GM03348 (cell line): Measurements from ENCODE around the gene DYNLL1.
"Not testable (repeated sequence)": the region's sequence is repeated elsewhere in the genome, so short reads cannot be mapped to it uniquely, and the experiment has no call there.

ENCODE experiments used
- DNase-seq: peaks from one replicate; pipeline ENCODE4 v3.0.0; 2012; ENCODE audit warnings: low spot score

Gene DYNLL1

DNA sequence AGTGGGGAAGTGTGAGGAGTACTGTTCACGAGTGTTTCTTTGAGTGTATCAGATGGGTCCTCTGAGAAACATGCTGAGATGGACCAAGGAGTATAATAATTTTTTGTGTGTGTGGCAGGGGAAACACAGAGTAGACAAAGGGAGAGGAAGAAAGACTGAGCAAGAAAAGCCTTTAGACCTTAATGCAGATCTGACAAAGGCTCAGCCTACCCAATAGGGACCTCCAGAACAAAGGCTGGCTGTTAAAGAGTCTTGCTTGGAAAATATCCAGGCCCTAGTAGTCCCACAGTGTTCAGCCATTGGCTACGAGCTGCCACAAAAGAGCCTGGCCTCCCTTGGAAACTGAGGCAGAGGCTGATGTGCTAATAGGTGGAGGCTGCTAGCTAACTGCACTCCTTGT, 19.6 kb downstream of the DYNLL1 start:
- DNase-seq, result no peak

DNA sequence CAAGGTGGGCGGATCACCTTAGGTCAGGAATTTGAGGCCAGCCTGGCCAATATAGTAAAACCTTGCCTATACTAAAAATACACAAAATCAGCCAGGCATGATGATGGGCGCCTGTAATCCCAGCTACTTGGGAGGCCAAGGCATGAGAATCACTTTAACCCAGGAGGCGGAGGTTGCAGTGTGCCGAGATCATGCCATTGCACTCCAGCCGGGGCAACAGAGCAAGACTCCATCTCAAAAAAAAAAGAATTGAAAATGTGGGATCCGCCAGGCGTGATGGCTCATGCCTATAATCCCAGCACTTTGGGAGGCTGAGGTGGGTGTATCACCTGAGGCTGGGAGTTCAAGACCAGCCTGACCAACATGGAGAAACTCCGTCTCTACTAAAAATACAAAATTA, 23.4 kb downstream of the DYNLL1 start:
- not testable (repeated sequence) for DNase-seq

GRCh38 chr12:120522568-120522967, 26.7 kb downstream of the DYNLL1 start:
- DNase-seq, result no peak

GRCh38 chr12:120528861-120529525, 33.1 kb downstream of the DYNLL1 start, which contains the start of gene COQ5:
TSS of gene COQ5 (minus strand) at chr12:120529158. CDS start at chr12:120529141, 17 bp downstream.
- peak; percentile 92 for DNase-seq

GRCh38 chr12:120529641-120530417, 33.9 kb downstream of the DYNLL1 start:
- peak; percentile 56 for DNase-seq

DNA sequence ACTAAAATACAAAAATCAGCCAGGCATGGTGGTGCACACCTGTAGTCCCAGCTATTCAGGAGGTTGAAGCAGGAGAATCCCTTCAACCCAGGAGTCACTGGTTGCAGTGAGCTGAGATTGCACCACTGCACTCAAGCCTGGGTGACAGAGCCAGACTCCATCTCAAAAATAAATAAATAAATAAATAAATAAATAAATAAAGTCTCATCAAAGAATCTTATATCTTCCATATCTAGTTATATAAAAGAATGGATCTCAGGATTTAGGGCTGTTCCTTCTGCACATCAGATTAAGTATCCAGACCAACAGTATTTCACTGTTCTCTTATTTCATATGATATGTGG, 34.5 kb downstream of the DYNLL1 start:
- not testable (repeated sequence) for DNase-seq

GRCh38 chr12:120532701-120533238, 36.9 kb downstream of the DYNLL1 start:
- DNase-seq, result no peak

DNA sequence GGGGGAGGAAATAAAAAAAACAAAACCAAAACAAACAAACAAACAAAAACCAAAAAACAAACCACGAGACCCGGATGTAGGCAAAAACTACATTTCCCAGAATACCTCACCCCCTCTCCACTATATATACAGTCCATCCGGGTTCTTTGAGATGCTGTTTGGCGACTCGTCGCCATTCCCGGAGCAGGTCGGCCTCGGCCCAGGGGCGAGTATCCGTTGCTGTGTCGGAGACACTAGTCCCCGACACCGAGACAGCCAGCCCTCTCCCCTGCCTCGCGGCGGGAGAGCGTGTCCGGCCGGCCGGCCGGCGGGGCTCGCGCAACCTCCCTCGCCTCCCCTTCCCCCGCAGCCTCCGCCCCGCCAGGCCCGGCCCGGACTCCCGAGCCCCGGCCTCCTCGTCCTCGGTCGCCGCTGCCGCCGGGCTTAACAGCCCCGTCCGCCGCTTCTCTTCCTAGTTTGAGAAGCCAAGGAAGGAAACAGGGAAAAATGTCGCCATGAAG, 38.3 kb downstream of the DYNLL1 start, which contains the start of gene RNF10:
Gene RNF10 (plus strand): TSS at position 154 of the 500 bp plus-strand sequence. CDS start 456 bp downstream, outside the sequence.
- DNase-seq, result peak; percentile 93

DNA sequence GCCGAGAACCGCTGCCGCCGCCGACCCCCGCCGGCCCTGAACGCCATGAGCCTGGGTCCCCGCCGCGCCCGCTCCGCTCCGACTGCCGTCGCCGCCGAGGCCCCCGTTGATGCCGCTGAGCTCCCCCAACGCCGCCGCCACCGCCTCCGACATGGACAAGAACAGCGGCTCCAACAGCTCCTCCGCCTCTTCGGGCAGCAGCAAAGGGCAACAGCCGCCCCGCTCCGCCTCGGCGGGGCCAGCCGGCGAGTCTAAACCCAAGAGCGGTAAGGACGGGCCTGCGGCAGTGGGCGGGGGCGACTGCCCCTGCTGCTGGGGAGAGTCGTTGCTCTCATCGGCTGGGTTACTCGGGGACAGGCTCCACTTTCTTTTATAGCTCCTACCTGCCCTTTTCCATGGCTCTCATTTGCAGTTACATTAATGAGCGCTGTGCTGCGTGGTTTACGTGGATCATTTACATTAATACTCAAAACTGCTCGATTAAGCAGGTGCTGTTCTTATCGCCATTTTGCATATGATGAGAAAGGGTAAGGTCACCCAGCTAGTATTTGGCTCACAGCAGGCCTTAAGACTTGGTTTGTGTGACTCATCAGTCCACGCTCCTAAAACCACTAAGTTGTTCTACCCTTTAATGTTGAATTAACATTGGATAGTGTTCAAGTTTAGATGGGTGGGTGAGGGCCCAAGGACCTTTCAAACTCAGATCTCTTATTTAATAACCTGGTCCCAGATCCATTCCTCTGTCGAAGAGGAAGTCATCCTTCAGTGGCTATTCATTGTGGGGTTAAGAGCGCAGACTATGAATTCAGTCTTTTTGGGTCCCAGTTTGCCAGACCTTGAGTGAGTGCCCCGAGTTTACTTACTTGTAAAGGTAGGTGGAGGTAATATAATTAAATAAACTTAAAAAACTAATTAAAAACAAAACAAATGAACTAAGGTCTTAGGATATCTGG, 39.1 kb downstream of the DYNLL1 start:
- peak; percentile 69 for DNase-seq

DNA sequence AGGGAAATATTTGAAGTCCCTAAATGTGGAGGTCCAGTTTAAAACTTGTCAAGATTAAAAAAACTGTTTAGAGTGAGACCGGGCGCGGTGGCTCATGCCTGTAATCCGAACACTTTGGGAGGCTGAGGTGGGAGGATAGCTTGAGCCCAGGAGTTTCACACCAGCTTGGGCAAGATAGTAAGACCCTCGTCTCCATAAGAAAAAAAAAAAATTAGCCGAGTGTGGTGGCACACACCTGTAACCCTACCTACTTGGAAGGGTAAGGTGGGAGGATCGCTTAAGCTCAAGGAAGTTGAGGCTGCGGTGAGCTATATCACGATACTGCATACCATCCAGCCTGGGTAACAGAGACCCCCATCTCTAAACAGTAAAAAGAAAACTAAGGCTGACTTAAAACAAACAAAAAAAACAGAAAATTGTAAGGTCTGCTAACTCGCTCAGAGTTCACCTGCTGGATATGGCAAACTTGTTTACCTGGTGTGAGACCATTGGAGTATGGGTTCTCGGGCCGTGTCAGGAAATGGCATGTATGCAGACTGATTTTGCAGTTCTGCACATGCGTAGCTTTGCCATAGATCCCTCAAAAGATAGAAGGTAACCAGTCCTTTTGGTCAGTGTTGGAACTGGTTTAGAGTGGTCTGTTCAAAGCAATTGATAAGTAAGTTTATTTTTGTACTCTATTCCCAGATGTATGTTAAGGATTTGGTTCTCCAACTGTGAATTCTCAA, 40.3 kb downstream of the DYNLL1 start:
- DNase-seq, result no peak

- DNase-seq, result no peak
Observed at GRCh38 chr12:120537856-120538220, 41.9 kb downstream of the DYNLL1 start.

DNA sequence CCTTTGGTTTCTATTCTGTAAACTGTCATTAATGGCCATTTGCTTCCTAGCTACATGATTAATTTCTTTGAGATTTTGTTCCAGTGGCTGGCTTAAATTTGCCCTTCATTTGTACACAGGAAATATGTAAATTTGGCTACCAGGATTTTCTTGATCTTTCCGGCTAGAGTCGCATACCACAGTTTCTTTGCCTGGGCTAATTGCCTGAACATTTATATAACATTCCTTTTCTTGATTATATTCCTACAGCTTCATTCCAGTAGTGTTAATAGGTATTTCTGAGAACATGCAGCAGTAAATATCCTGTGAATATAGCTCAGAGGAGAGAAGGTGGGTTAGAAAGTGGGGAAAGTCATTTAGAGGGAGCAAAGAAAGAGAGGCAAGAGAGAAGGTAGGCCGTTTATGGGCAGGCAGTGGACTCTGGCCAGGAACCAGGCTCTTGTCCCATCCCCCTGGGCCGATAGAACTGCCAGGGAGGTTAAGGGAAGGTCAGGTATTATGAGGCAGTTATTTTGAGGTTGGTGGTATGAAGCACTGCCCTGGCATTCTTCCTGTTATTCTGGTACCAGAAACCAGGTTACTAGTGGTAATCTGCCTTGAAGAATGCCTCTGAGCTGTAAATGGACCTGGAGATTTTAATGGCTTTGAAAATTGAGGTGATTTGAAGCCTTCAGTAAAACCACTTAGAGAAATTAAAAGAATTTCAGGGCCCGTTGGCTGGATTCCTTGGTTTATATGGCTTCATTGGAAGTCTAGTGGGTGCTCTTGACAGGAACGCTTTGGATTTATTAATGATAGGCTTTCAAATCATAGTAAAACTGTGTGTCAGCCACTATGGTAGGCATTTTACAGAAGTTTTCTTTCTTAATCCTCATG, 42.6 kb downstream of the DYNLL1 start:
- DNase-seq, result peak; percentile 40

DNA sequence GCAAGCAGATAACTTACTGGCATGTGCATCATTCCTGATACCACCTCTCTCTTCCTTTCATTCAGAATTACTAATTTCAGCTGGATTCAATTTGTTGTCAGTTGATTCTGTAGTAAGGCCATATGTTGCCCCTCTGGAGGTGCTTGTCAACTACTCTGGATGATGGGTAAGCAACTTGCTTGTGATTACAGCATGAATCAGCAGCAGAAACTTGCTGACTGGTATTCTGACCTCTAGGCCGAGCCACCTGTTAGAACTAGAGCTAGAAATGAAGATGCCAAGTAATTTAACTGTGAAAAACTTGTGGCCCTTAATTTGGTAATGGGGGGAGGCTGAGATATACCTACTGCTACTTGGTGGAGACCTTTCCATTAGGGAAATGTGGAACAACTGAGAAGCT, 43.4 kb downstream of the DYNLL1 start:
- DNase-seq, result no peak

GRCh38 chr12:120540445-120540844, 44.5 kb downstream of the DYNLL1 start:
- peak; percentile 44 for DNase-seq

- DNase-seq, result no peak
Observed at GRCh38 chr12:120542166-120542565, 46.3 kb downstream of the DYNLL1 start.

- DNase-seq, result no peak
Observed at GRCh38 chr12:120544691-120545090, 48.8 kb downstream of the DYNLL1 start.

DNA sequence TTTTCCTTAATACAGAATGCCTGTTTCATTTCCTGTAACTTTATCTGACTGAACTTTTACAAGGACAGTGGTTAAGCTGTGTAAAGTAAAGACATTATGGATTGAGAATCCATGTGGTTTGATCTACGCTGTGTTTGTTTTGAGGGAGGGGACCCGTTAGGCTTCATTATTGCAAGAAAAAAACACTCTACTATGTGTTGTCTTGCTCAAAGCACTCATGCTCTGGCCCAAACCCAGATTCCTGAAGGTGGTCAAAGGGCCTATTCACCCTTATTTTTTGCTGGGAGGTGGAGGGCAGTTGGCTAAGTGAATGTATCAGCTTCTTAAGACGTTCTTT, 50.1 kb downstream of the DYNLL1 start:
- no peak for DNase-seq
